SK-N-SH (cell line): ENCODE results near the gene ENOPH1. TPM values are rescaled to one million over a fixed set of nuclear protein-coding genes. Genes with fewer than 3 reads are reported as not detected.

Source experiments
- CTCF ChIA-PET: fragments of 300-600, 350-600 bp; formaldehyde crosslinking; extraction: SDS; loops from one replicate; lab custom pipeline; 2021; lab: Yijun Ruan, JAX
- POLR2A ChIA-PET: fragments of 350-600 bp; sonication (Branson Sonifier 250); formaldehyde crosslinking; extraction: SDS; loops from one replicate; lab custom pipeline; 2020; ENCODE audit warnings: antibody characterized with exemption, inconsistent platforms; lab: Yijun Ruan, JAX
- DNase-seq: peaks from one replicate; pipeline ENCODE4 v3.0.0; 2012
- H2AFZ ChIP-seq: fragments of 200-600 bp; sonication (generic); 2 replicates; pipeline ENCODE4 v1.8.1; 2016; ENCODE audit warnings: antibody characterized with exemption, mild to moderate bottlenecking, low read depth
- H3F3A ChIP-seq: fragments of 200-600 bp; sonication (generic); replicated peaks from 2 replicates; pipeline ENCODE3; 2016; ENCODE audit warnings: antibody characterized with exemption, mild to moderate bottlenecking; ENCODE audit not compliant: insufficient read depth
- H3K27ac ChIP-seq, 2 experiments: fragments of 200-500 bp in 1 of 2; fragments of 200-600 bp in 1 of 2; sonication (Bioruptor generic) in 1 of 2; sonication (generic), shearing (Covaris generic) in 1 of 2; 2 replicates each; pipeline versions ENCODE4 v1.5.1 to v1.6.1; 2014 to 2016; ENCODE audit warnings: low read depth in 2 of 2, inconsistent platforms in 1 of 2, low read length in 1 of 2, mild to moderate bottlenecking in 1 of 2, mixed read lengths in 1 of 2
- H3K27me3 ChIP-seq: fragments of 200-600 bp; sonication (generic), shearing (Covaris generic); 2 replicates; pipeline ENCODE4 v1.6.1; 2016; ENCODE audit warnings: mixed run types; ENCODE audit not compliant: insufficient read depth
- H3K36me3 ChIP-seq, 2 experiments: fragments of 200-500 bp in 1 of 2; fragments of 200-600 bp in 1 of 2; sonication (Bioruptor generic) in 1 of 2; sonication (generic) in 1 of 2; replicated peaks in 1 of 2; 2 replicates each; pipeline versions ENCODE3 to v1.5.1; 2014 to 2016; ENCODE audit warnings: low read length in 1 of 2, mild to moderate bottlenecking in 1 of 2; ENCODE audit not compliant: insufficient read depth in 2 of 2, control insufficient read depth in 1 of 2
- H3K4me1 ChIP-seq, 2 experiments: fragments of 200-500 bp in 1 of 2; fragments of 200-600 bp in 1 of 2; sonication (Bioruptor generic) in 1 of 2; sonication (generic), shearing (Covaris generic) in 1 of 2; 2 replicates each; pipeline versions ENCODE4 v1.5.1 to v1.6.1; 2014 to 2016; ENCODE audit warnings: low read depth in 1 of 2, low read length in 1 of 2, mixed run types in 1 of 2; ENCODE audit not compliant: insufficient read depth in 2 of 2, control insufficient read depth in 1 of 2
- H3K4me2 ChIP-seq: fragments of 200-600 bp; sonication (generic), shearing (Covaris generic); 2 replicates; pipeline ENCODE4 v1.6.1; 2017; ENCODE audit warnings: mixed run types
- H3K4me3 ChIP-seq, 2 experiments: fragments of 200-500 bp in 1 of 2; fragments of 200-600 bp in 1 of 2; sonication (Bioruptor generic) in 1 of 2; sonication (generic), shearing (Covaris generic) in 1 of 2; 2 replicates each; pipeline versions ENCODE4 v1.5.1 to v1.8.1; 2014 to 2016; ENCODE audit warnings: low read depth in 2 of 2, inconsistent platforms in 1 of 2, low read length in 1 of 2, mild to moderate bottlenecking in 1 of 2, mixed read lengths in 1 of 2, moderate library complexity in 1 of 2
- H3K79me2 ChIP-seq: fragments of 200-600 bp; sonication (generic); 2 replicates; pipeline ENCODE4 v1.8.1; 2017; ENCODE audit warnings: mild to moderate bottlenecking; ENCODE audit not compliant: insufficient read depth
- H3K9ac ChIP-seq: fragments of 200-600 bp; sonication (generic); 2 replicates; pipeline ENCODE4 v1.6.1; 2017; ENCODE audit warnings: mixed run types
- H3K9me2 ChIP-seq: fragments of 200-600 bp; sonication (generic); 2 replicates; pipeline ENCODE4 v1.6.1; 2017; ENCODE audit warnings: mixed run types
- H3K9me3 ChIP-seq: fragments of 200-600 bp; sonication (generic); 2 replicates; pipeline ENCODE4 v1.6.1; 2017; ENCODE audit warnings: mixed run types, mild to moderate bottlenecking, moderate library complexity
- H4K20me1 ChIP-seq: fragments of 200-600 bp; sonication (generic); 2 replicates; pipeline ENCODE4 v1.6.1; 2017; ENCODE audit warnings: mild to moderate bottlenecking, mixed run types; ENCODE audit not compliant: insufficient read depth
- CHD2 ChIP-seq: fragments of 150-350 bp; IDR thresholded peaks from 2 replicates; pipeline ENCODE4 v1.6.1; 2018; ENCODE audit warnings: low read length; ENCODE audit not compliant: partially characterized antibody
- EZH2phosphoT487 ChIP-seq: fragments of 200-600 bp; sonication (generic); IDR thresholded peaks from 2 replicates; pipeline ENCODE4 v1.6.1; 2017; ENCODE audit warnings: low read depth, mixed run types, mild to moderate bottlenecking, antibody characterized with exemption, moderate library complexity, borderline replicate concordance
- FOSL2 ChIP-seq: IDR thresholded peaks from 2 replicates; pipeline ENCODE4 v1.4.0; 2012; ENCODE audit warnings: low read depth, mild to moderate bottlenecking, moderate library complexity, borderline replicate concordance
- NFIC ChIP-seq: IDR thresholded peaks from 2 replicates; pipeline ENCODE4 v1.4.0; 2012; ENCODE audit warnings: borderline replicate concordance
- NRF1 ChIP-seq: IDR thresholded peaks from 2 replicates; pipeline ENCODE4 v1.6.1; 2012; ENCODE audit warnings: low read depth, mild to moderate bottlenecking, low read length
- POLR2AphosphoS5 ChIP-seq: IDR thresholded peaks from 2 replicates; pipeline ENCODE4 v1.6.1; 2012; ENCODE audit warnings: low read depth, low read length
- RAD21 ChIP-seq: IDR thresholded peaks from 2 replicates; pipeline ENCODE4 v1.6.1; 2012; ENCODE audit warnings: mild to moderate bottlenecking, low read length
- RCOR1 ChIP-seq: fragments of 150-350 bp; IDR thresholded peaks from 2 replicates; pipeline ENCODE4 v1.6.1; 2017; ENCODE audit warnings: antibody characterized with exemption, low read length
- REST ChIP-seq: IDR thresholded peaks from 2 replicates; pipeline ENCODE4 v1.6.1; 2012; ENCODE audit warnings: mild to moderate bottlenecking, low read depth, low read length, moderate library complexity
- SMC3 ChIP-seq: IDR thresholded peaks from 2 replicates; pipeline ENCODE4 v1.6.1; 2012; ENCODE audit warnings: low read depth, low read length, improper control_type of control experiment
- TCF12 ChIP-seq: IDR thresholded peaks from 2 replicates; pipeline ENCODE4 v1.4.0; 2012
- TEAD4 ChIP-seq: IDR thresholded peaks from 2 replicates; pipeline ENCODE4 v1.4.0; 2012; ENCODE audit warnings: mild to moderate bottlenecking, borderline replicate concordance; ENCODE audit not compliant: insufficient read depth
- WGBS: methylation state at CpG from one replicate; pipeline ENCODE4 v1.1.6; 2017; ENCODE audit warnings: low lambda C conversion rate; 5-methylcytosine and 5-hydroxymethylcytosine counted together
- polyA plus RNA-seq, 3 experiments: library from polyadenylated mRNA; depleted of rRNA; stranded (reverse); fragments of >200 nt; gene quantifications; 2 replicates each; pipeline ENCODE4 v1.2.3, GENCODE V29; 2012
- TF ChIP-seq, protein P1 (sequence below): IDR thresholded peaks from 2 replicates; pipeline ENCODE4 v1.4.0; 2012; ENCODE audit warnings: low read depth
- TF ChIP-seq, protein P2 (sequence below): fragments of 200-600 bp; sonication (generic); IDR thresholded peaks from 2 replicates; pipeline ENCODE4 v1.6.1; 2017; ENCODE audit warnings: antibody characterized with exemption, mild to moderate bottlenecking, moderate library complexity

Gene ENOPH1
- polyA plus RNA-seq, 1 of the 3 experiments (the other 2 are of a cell fraction), result 14.9 TPM

DNA sequence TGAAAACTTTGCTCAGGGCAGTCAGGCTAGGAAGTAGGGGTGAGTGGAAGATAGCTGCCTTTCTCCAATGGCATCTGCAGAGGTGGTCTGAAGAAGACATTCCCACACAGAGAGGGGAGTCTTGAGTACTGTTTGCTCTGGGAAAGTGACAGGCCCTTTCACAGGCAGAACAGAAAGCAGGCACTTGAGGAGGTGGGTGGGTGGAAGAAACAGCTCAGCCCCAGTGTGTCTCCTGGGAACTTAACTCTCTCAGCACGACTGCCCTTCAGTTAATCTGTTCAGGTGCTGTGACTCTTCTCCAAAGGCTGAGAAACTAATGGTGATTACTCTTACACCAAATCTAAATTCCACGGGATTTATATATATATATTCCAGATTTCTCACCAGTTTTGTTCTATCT lies 28.3 kb downstream of the ENOPH1 start:
- WGBS, result 92% methylated on average over 2 of the region's 2 CpGs
- no peaks in the 10 kb centered on the region for H3K27me3 ChIP-seq
- no peak overlapping the region for H3K9ac ChIP-seq
- H3K4me3 ChIP-seq, result no peak overlapping the region
- CTCF ChIA-PET, result interaction anchor here (1.0 to 1.6 kb wide), 3 partner anchors 280 to 341 kb away, joined by 3 to 5 read pairs (median 5); no protein-coding TSS in a partner anchor
- no peaks in the 10 kb centered on the region for H3K9me2 ChIP-seq
- no peak for DNase-seq
- POLR2A ChIA-PET, result interaction anchor here (1.3 kb wide), 1 partner anchor 29 kb away, joined by 3 read pairs; no protein-coding TSS in a partner anchor
- H4K20me1 ChIP-seq, result no peaks in the 10 kb centered on the region
- no peaks in the 10 kb centered on the region for H3K9me3 ChIP-seq
- no peak overlapping the region for H3K4me2 ChIP-seq
- no peak for TF ChIP-seq NRF1
- no peaks in the 10 kb centered on the region; a peak in 1 of 4 replicates for H3K4me1 ChIP-seq
- H3F3A ChIP-seq, result peaks cover 29% of the 10 kb centered on the region
- peaks cover 46 to 65% of the 10 kb centered on the region in 2 experiments for H3K36me3 ChIP-seq
- no peaks in the 10 kb centered on the region for H3K79me2 ChIP-seq
- H3K27ac ChIP-seq, result no peak overlapping the region
- H2AFZ ChIP-seq, result no peak overlapping the region

DNA sequence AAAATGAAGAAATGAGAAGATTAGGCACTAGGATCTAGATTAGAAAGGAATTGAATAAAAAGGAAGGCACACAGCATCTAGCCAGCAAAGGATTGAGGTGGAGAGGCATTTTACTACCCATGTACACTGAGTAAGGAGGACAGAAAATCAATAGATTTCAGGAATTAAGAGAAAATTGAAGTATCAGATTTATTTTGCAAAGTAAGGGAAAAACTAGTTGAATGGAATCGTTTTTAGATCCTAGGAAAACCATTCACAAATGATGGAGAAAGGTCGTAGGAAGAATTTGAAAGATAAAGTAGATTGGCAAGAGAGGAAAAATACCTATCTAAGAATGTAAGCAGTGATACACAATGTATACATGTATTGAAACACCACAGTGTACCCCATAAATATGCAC lies 31.3 kb downstream of the ENOPH1 start:
- Histone ChIP-seq H3K27me3 (no peaks in the 10 kb centered on the region), H3K4me3 (no peak overlapping the region), H3K27ac (no peak overlapping the region), H3K4me2 (no peak overlapping the region), H4K20me1 (no peaks in the 10 kb centered on the region), H3K4me1 (no peaks in the 10 kb centered on the region; a peak in 1 of 4 replicates), H2AFZ (no peak overlapping the region), H3K9me2 (no peaks in the 10 kb centered on the region), H3K79me2 (no peaks in the 10 kb centered on the region), H3F3A (peaks cover 29% of the 10 kb centered on the region), H3K36me3 (peaks cover 39% of the 10 kb centered on the region in 2 experiments), H3K9ac (no peak overlapping the region), H3K9me3 (no peaks in the 10 kb centered on the region)
- WGBS, result 92% methylated on average over 2 of the region's 2 CpGs
- no peak for DNase-seq
- ChIA-PET CTCF (interaction anchor here (0.6 to 3.3 kb wide), 21 partner anchors 9 to 803 kb away, joined by 3 to 20 read pairs (median 3); partner anchors contain the start of gene SCD5), POLR2A (no interaction called here)
- TF ChIP-seq EZH2phosphoT487, result no peak
- no peak for TF ChIP-seq REST
- no peak for TF ChIP-seq TCF12
- no peak for TF ChIP-seq TEAD4
- no peak for TF ChIP-seq RCOR1
- TF ChIP-seq NRF1, result no peak
- TF ChIP-seq, protein P1, sequence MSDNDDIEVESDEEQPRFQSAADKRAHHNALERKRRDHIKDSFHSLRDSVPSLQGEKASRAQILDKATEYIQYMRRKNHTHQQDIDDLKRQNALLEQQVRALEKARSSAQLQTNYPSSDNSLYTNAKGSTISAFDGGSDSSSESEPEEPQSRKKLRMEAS, result no peak

DNA sequence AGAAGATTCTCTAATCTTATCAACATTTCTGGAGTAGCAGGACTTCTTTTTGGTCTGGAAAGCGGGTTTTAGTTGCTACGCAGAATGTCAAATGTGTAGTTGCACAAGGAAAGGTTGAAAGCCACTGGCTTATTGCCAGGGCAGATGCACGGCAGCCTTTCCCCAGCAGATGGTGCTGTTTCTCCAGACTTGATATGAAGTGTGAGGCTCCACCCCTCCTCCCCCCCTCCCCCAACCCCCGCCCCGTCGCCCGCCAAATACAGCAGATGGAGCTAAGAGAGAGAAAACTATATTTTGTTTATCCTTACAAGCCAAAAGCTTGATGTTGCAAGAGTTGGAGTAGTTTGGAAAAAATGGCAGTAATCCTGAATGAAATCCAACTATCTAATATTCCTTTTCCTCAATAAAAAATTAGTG lies 32.0 kb downstream of the ENOPH1 start:
- Histone ChIP-seq H3K4me2 (no peak overlapping the region), H3K9ac (no peak overlapping the region), H3K4me3 (no peak overlapping the region), H3K27me3 (no peaks in the 10 kb centered on the region), H2AFZ (no peak overlapping the region), H3K4me1 (no peaks in the 10 kb centered on the region; a peak in 1 of 4 replicates), H3K27ac (no peak overlapping the region), H3K9me2 (no peaks in the 10 kb centered on the region), H3F3A (peaks cover 29% of the 10 kb centered on the region), H3K36me3 (peaks cover 32 to 35% of the 10 kb centered on the region in 2 experiments), H4K20me1 (no peaks in the 10 kb centered on the region), H3K9me3 (no peaks in the 10 kb centered on the region), H3K79me2 (no peaks in the 10 kb centered on the region)
- ChIA-PET CTCF (interaction anchor here (0.5 to 3.3 kb wide), 18 partner anchors 10 to 802 kb away, joined by 3 to 20 read pairs (median 4); partner anchors contain the start of gene SCD5), POLR2A (no interaction called here)
- DNase-seq, result peak; percentile 89
- peak; percentile 77 for TF ChIP-seq NFIC
- TF ChIP-seq SMC3, result peak; percentile 66
- TF ChIP-seq RAD21, result peak; percentile 80
- TF ChIP-seq TCF12, result no peak
- peak; percentile 24 for TF ChIP-seq CHD2
- TF ChIP-seq, protein P2, sequence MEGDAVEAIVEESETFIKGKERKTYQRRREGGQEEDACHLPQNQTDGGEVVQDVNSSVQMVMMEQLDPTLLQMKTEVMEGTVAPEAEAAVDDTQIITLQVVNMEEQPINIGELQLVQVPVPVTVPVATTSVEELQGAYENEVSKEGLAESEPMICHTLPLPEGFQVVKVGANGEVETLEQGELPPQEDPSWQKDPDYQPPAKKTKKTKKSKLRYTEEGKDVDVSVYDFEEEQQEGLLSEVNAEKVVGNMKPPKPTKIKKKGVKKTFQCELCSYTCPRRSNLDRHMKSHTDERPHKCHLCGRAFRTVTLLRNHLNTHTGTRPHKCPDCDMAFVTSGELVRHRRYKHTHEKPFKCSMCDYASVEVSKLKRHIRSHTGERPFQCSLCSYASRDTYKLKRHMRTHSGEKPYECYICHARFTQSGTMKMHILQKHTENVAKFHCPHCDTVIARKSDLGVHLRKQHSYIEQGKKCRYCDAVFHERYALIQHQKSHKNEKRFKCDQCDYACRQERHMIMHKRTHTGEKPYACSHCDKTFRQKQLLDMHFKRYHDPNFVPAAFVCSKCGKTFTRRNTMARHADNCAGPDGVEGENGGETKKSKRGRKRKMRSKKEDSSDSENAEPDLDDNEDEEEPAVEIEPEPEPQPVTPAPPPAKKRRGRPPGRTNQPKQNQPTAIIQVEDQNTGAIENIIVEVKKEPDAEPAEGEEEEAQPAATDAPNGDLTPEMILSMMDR, result peak; percentile 67
- TF ChIP-seq TEAD4, result no peak
- TF ChIP-seq POLR2AphosphoS5, result 0 out of 2 replicates have a peak, but pooled peaks have one; percentile 22
- TF ChIP-seq FOSL2, result no peak
- 19% methylated on average over 7 of the region's 7 CpGs for WGBS
